Activated T-helper 9 cell treated with anti-CD3 and anti-CD28 coated beads, Interleukin-2, amount 50 U/mL, for 16 hours (primary cell): ENCODE data around the gene PLCD1.
"Not testable (repeated sequence)": the region's sequence is repeated elsewhere in the genome, so short reads cannot be mapped to it uniquely, and the experiment has no call there.

Experiments
- DNase-seq: peaks from one replicate; pipeline ENCODE4 v3.0.0-alpha.2; 2020; ENCODE audit warnings: low read depth

The PLCD1 gene

DNA sequence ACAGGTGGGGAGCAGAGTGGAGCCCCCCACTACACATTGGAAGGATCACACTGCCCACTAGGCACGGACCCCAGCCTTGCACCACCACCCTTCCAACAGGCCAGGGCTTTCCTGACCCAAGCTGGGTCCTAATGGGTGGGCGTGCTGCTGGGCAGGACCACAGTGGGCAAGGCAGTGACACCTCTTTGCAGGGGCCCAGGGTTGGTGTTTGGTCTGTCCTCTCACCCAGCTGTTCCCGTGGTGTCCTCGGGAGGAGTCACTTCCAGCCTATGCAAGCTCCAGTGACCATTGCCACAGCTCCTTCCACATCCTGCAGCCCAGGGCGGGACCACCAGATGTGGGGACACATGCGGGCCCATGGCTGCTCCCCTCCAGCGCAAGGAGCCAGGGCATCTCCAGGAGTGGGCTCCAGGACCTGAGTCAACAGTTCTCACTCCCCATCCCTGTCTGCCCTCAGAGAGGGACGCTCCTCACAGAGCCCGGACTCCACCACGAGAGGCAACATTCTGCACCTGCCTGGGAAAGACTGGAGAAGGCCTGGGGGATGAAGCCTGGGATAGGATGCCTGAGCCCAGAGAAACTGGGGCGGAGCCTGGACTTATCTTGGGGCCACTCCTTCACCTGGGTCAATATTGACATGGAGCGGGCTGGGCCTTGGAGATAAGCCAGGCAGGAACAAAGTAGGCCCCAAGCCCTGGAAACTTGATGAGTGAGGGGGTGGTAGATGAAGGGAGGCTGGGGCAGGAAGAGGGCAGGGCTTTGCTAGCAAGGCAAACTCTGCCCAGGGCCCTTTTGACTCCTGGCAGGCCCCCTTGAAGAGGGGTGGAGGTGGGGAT is 42.7 kb downstream of the PLCD1 start:
- no peak for DNase-seq

DNA sequence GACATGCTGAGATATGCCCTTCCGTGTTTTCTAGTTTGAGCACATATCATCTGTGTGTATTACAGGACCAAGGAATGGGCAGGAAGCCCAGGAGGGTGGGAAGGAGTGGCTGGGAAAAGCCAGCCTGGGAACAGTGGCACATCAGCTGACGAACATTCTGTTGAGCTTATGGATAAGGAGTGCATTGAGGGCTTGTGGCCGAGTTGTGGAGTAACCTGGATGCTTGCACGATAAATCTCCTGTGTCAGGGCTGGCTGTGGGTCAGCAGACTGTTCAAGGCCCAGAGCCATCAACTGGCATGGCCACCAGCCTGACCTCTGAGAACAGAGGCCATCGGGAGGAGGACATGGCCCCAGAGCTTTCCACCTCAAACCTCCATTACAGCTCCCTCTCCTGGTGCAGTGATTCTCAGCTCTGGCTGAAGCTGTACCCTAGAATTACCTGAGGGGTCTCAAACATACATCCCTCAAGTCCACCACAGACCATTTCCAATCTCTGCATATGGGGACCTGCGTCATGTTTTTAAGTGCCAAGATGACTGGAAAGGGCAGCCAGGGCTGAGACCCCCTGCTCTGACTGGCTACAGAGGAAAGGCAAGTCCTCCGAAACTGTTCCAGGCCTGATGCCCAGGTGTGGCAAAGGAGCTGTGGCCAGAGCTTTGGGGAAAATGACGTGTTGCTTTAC is 43.7 kb downstream of the PLCD1 start:
- DNase-seq: no peak

DNA sequence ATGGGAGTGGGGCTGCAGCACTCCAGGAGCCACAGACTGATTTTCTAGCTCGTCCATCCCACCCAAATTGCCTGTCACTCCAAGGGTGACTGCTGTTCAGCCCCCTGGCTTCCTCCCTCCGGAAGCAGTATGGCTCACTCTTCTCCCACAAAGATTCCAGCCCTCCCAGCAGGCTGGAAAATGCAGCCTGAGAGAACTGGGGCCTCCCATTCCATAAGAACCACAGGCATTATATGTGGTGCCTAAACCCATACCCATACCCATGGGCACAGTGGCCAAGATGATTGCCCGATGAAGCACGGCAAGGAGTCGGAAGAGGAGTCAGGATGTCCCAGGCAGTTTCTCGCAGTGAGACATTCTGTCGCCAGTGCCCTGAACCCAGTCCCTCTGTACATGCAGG is 44.8 kb downstream of the PLCD1 start:
- no peak for DNase-seq

DNA sequence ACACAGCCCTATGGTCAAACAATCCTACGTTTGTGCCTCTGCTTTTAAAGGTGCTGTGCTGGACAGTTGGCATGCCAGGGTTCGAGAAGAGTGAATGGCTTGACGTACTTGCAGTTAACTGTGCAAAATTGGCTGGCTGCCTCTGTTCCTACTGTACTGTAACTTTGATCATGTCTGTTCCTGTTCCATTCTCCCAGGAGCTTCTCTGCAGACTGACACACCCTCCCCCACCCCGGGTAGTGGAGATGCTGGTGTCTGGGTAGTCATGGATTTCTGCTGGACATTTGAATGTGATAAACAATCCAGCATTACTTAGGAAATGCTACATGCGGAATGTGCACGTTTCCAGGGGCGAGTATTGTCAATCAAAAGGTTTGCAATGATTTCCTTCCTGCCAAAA is 45.4 kb downstream of the PLCD1 start:
- no peak for DNase-seq

DNA sequence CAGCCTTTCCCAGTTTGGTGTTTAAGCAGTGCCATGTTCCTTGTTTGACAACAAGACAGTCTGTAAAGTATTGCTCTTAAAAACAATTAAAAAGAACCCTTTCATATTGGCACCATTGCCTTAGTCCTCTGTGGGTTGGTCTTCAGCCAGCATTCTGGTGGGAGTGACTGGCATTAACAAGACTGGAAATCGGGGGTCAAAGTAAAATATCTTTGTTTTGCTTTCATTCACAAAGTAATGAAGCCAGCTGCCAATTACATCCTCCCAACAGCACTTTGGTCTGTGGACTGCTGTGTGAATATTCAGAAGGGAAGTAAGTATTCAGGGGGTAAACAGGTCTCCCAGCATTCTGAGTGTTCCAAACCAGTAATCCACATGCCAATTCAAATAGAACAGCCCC is 47.1 kb downstream of the PLCD1 start:
- no peak for DNase-seq

DNA sequence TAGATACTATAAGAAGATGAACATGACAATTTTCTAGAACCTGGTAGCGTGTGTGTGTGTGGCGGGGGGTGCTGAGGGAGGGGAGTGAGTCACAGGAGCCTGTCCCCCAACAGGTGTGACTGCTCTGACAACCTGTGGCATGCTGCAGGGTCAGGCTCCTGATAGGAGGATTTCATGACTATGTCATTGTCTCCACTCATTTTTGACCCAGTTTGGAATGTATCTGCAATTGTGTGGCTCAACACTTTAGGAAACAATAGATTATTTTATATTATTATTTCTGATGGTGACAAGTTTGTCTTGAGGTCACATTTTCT is 48.1 kb downstream of the PLCD1 start:
- no peak for DNase-seq

DNA sequence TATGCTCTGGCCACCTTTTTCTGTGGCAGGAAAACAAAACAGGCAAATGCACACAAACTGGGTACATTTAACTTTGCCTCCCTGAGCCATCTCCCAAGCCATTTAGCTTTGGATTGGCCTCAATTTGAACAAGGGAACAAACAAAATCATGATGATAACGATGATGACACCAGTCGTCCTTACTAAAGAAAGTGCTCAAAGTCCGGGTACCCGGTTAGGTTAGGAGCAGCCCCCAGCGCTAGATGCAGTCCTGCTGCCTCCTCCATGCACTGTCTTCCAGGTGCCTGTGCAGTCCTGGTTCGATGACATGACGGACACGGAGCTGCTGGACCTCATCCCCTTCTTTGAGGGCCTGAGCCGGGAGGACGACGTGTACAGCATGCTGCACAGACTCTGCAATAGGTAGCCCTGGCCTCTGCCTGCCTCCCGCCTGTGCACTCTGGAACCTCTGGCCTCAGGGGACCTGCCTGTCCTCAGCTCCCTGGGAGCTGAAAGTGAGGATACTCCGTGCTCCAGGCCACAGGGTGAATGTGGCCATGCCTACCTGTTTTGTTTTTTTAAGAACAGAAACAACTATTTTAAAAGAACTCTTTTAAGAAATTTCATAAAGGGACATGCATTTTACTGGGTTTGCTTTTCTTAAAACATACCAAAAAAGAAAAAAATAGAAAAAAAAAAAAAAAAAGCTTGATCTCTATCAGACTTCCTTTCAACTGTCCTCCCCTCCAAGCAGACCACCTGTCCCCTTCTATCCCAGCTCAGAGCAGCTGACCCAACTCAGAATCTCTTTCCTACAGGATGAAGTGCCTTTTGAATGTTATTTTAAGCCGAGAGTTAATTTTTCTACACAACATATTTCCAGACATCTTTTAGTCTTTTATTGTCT is 48.7 kb downstream of the PLCD1 start:
- DNase-seq: no peak

DNA sequence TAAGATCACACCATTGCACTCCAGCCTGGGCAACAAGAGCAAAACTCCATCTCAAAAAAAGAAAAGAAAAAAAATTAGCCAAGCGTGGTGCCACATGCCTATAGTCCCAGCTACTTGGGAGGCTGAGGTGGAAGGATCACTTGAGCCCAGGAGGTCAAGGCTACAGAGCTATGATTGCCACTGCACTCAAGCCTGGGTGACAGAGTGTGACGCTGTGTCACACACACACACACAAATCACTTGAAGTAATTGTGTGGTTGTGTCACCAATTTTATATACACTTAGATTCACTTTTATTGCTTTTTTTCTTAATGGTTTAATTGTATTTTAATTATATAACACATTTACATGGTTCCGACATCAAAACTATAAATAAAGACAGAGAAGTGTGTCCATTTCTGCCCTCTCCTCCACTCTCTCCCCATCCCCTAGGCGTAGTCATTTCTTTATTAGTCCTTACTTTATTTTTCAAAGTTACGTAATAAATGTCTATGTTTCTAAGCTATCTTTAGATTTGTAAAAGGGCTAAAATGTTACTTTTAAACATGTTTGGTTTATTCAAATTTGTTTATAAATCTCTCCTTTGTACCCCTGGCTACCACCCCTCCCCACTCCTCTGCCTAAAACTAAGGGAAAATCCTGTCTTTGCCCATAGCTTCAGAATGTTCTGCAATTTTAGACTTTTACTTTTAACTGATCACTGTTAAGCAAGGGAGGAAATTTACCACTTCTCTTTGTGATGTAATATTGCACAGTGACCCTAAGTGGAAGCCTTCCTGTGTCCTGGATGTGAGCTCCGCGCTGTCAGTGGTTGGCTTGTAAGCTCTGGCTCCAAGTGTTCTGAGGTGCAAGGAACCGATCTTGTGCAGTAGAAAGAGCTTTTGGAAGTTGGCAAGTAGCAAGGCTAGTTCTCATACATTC is 49.6 kb downstream of the PLCD1 start:
- DNase-seq: no peak

DNA sequence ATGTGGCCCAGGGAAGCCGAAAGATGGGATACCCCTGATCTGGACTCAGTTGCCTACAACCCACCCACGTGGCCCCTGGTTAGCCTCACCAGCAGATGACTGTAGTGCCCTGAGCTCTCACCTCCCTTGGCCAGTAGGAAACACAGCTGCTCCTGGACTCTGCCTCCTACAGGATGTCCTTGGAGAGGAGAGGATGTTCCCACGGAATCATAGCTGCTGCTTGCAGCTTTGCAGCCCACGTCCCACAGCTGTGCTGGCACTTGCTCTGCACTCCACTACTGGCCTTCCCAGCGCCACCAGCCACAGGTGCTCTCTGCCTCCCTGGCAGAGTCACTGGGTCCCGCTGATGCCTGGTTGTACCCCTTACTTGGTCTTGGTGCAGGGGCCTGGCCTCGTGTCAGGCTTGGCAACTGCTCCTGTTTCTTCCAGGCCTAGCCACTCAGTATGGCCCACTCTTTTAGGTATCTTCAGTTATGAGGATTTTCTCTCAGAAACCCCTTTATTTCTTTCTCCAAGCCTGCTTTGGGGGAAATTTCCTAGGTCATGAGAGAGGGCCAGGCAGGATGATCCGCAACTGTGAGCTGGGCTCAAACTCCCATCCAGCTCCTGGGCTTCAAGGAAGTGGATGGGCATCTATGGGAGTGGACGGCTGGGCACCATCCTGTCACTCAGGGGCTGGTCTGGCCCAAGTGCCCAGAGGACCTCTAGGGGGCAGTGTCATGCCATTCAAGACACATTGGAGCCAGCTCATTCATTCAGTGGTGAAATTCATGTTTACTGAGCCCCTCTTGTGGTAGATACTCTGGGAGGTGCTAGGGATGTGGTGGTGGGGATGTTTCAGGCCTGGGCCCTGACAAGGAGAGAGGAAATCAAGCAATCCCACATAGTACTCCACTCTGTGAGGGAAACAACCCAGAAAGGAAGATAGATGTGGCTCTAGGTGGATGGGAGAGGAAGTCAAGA is 55.0 kb downstream of the PLCD1 start:
- DNase-seq: peak; percentile 52

DNA sequence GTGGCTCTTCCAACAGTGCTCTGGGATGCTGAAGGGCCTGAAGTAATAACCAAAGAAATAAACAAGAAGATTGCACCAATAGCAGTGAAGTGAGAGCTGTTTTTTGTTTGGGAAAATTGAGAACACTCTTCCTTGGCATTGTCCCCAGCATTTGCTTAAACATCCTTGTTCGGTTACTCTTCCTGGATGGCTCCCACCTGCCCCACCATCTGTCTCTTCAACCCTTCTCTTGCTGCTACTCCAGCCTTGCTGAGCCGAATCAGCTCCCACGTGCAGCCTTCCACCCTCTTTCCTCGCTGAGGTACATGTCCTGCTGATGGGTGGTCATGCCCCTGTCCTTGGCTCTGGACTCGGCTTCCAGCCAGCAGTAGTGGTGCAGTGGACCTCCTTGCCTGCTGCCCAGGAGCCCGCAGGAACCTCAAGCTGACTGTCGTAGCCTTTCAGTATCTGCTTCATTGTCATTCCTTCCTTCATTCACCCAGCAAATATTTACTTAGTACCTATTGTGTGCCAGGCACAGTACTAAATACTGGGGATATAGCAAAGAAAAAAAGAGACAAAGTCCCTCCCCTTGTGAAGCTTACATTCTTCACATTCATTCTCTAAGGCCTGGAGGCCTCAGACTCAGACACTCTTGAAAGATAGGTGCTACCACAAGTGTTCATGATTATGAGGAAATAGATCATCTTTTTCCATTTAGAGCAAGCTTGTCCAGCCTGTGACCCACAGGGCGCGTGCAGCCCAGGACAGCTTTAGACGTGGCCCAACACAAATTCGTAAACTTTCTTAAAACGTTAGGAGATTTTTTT is 56.0 kb downstream of the PLCD1 start:
- no peak for DNase-seq

DNA sequence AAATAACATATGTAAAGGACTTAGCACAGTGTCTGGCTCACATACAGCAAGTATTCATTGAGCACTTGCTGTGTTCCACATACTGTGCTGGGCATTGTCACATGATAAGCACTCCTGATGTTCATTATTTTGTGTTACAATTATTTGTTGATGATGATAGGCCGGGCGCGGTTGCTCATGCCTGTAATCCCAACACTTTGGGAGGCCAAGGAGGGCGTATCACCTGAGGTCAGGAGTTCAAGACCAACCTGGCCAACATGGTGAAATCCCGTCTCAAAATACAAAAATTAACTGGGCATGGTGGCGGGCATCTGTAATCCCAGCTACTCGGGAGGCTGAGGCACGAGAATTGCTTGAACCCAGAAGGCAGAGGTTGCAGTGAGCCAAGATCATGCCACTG is 57.4 kb downstream of the PLCD1 start:
- not testable (repeated sequence) for DNase-seq

DNA sequence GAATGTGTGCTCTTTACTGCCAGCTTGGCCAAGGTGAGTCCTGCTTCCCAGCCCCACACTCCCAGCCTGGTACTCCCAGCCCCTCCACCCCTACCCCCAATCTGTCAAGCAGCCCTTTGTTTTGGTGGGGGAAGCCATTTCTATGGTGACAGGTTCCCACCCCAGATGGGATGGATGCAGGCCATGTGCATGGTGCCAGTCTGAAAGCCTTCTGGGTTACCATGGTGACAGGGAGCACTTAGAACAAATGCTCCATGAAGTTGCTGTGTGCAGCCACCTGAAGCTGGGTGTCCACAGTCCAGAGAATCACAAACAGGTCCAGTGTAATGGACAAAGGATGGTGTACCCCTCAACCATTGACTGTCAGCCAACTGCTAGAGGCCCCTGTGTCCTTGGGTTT is 58.0 kb downstream of the PLCD1 start:
- DNase-seq: no peak

DNA sequence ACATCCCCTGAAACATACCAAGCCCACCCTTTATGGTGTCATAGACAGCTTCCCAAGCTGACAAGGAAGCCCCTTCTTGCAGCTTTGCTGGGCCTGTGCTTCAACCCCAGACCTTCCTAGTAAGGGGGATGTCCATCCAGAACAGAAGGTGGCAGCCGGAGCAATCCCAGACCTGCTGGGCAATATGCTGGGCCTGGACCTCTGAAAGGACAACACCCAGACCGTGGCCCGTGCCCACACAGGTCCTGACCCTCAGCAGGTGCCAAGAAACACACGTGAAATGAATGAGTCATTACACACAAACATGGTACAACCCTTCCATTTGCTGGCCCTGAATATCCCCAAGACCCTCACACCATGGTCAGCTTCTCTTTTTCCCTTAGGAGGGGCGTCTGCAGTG is 58.6 kb downstream of the PLCD1 start:
- no peak for DNase-seq

DNA sequence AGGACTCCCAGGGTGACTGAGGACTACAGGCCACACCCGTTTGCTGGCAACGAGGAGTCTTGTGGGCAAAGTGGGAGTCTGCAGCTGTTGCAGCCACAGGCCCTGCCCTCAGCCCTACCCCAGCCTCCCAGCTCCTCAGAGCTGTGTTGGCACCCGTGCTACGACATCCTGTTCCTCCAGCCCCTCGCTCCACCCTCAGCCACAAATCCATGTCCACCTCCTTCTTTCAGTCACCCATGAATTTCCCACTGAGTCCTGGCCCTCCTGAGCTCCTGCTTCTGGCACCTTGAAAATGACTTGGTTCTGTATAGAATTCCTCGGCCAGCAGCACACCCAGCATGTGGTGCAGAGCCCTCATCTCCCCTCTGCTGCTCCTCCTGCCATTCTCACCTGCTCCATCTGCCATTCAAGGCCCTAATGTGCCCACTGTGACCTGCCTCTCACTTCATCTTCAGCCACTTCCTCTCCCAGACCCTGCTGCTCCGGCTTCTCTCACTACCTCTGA is 59.8 kb downstream of the PLCD1 start:
- DNase-seq: no peak

DNA sequence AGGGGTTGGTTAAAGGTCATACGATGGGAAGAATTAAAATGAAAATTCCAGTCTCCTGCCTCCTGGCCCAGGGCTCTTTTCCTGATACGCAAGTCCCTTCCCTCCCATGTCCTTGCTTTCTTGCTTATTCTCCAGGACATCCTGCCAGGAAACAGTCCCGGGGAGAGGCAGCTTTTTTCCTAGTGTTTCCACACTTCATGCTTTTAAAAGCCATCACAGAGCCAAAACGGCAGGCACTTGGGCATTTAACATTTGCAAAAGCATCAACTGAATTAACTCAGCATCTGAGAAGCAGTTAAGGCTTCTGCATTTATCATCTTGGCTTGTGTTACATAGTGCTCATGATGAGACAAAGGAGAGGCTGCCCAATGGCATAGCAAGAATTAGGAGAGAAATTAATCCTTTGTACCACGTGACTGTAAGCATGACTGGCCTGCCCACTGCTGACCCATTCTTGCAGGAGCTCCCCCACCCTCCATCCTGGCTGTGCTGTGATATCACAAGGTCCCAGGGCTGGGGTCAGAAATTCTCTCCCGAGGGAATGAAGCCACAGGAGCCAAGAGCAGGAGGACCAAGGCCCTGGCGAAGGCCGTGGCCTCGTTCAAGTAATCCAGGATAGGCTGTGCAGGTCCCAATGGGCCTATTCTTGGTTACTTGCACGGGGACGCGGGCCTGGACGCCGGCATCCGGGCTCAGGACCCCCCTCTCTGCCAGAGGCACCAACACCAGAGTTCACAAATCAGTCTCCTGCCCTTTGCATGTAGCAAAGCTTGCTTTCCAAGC is 60.4 kb downstream of the PLCD1 start:
- DNase-seq: no peak

DNA sequence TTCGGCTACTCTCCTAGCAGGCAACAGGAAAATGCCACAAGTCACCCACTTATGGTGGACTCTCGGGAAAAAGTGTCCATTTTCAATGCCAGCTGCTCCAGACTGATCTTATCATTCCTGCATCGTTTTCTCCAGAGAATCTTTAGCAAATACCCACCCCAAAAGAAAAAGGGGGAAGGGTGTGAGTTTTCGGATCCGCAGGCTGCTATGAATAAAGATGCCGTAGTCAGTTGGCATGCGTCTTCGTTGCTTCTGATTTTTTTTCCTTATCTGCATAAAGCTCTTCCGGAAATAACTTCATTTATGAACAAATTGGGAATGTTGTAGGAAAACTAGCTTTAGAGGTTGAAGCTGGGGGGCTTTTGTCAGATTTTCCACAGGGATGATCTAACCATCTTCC is 61.2 kb downstream of the PLCD1 start:
- no peak for DNase-seq

DNA sequence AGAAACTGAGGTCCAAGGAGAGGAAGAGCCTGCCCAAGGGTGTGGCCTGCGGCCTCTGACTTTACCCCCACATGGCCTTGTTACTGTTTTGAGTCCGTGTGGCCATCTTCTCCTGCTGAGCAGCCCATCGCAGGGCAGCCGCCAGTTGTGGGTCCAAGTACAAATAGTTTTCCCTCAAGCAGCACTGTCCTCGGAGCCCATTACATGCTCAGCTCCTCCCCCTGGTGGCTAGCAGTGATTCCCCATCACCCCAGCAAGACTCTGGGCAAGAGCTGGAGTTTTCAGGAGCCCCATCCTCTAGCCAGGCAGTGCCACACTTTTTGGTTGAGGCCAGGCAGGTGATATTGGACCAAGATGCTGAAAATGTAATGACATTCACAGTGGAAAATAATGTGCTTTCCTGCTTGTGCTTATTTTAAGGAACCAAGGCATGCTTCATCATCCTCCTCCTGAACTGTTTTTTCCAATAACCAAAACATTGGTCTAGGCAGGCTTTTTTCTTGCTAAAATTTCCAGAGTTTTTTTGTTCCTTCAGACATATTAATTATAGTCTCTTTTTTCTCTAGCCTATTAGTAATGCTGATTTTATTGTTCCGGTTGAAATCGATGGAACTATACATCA is 62.1 kb downstream of the PLCD1 start:
- peak; percentile 5 for DNase-seq

DNA sequence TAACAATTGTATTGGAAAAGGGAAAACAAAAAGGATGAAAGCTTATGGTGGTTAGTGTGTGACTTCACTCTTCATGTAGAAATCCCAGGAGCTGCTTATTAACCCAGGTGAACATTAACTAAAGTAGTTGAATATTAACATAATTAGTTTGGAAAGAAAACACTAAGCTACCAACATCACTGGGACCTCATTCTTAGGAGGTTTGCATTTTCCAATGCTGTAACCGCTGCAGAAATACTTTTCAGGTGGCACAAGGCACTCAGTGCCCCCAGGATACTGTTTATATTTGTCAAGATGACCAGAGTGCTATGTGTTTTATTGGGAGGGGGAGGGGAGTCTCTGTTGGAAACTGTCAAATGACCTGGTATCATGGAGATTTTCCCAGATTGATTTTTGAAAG is 64.7 kb downstream of the PLCD1 start:
- no peak for DNase-seq
